SIG-M5 (cell line): ENCODE data around the gene OOSP4A.
"Not testable (repeated sequence)": the region's sequence is repeated elsewhere in the genome, so short reads cannot be mapped to it uniquely, and the experiment has no call there.

Source experiments
- DNase-seq: peaks from one replicate; lab custom pipeline; 2025; lab: John Stamatoyannopoulos, UW

OOSP4A gene

DNA sequence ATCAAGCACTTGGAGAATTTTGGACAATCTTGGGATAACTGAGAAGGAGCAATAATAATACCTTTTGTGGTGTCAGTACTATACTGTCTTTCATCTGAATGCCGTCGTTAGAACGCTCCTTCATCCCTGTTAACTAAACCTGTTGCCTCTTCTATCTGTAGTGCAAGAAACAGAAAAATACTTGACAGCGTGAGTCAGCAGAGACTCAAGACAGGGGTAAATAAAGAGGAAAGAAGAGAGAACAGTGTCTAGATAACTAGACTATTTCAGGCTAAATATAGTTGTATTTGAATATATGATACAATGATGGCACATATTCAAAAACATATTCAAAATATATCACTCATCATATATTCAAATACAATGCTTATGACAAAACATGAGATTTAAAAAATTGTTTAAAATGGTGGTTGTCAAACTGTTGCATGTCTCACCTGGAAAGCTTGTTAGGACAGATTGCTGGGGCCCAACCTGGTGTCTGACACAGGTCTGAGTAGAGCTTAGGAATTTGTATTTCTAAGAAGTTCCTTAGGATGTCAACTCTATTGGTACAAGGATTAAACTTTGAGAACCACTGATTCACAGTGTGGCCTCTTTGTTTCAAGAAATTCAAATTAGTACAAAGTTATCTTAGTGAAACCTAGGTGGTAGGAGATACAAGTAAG, 17.4 kb downstream of the OOSP4A start:
- DNase-seq, result no peak

DNA sequence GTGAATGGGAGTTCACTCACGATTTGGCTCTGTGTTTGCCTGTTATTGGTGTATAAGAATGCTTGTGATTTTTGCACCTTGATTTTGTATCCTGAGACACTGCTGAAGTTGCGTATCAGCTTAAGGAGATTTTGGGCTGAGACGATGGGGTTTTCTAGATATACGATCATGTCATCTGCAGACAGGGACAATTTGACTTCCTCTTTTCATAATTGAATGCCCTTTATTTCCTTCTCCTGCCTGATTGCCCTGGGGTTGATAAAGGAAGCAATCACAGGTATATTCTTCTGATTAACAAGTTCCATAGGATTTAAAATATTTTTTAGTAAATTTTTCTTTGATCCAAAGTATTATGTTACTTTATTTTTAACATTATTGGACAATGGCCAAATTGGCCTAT, 18.2 kb downstream of the OOSP4A start:
- DNase-seq, result not testable (repeated sequence)

DNA sequence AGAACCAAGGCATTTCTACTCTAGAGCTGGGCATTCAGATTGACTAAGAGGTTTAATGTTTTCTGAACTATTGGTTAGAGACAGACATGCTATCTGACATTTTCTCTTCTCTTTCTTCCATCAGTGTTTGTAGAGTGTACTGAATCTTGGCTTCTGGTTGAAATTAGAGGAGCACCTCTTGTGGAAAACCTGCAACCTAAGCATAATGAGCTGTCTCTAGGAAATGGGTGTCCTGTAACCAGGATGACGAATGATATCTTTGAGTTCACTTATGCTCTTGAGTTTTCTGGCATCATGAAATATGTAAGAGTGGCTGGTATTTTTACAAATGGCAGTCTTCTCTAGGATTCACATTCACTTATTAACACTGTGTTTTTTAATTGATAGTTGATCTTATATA, 19.4 kb downstream of the OOSP4A start:
- DNase-seq, result no peak

DNA sequence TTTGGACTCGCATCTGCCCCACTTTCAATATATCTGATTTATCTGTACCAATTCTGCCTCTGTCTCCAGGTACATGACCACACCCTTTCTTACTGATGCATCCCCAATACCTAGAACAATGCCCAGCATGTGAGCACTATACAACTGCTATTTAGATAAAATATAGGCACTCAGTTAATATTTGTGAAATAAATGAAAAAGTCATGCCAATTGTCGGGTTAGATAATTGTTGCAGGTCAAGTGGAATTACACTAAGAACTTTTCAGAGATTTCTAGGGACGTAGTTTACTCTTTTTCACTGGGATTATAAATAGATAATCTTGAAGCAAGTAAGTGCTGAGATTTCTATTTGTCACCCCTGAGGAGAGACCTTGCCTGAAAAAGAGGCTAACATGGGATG, 20.5 kb downstream of the OOSP4A start:
- no peak for DNase-seq

DNA sequence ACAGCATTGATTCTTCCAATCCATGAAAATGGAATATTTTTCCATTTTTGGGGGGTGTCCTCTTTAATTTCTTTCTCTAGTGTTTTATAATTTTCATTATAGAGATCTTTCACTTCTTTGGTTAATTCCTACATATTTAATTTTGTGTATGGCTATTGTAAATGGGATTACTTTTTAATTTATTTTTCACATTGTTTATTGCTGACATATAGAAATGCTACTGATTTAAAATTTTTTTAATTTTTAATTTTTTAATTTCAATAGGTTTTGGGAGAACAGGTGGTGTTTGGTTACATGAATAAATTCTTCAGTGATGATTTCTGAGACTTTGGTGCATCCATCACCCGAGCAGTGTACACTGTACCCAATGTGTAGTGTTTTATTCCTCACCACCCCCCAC, 26.6 kb downstream of the OOSP4A start:
- DNase-seq, result no peak

DNA sequence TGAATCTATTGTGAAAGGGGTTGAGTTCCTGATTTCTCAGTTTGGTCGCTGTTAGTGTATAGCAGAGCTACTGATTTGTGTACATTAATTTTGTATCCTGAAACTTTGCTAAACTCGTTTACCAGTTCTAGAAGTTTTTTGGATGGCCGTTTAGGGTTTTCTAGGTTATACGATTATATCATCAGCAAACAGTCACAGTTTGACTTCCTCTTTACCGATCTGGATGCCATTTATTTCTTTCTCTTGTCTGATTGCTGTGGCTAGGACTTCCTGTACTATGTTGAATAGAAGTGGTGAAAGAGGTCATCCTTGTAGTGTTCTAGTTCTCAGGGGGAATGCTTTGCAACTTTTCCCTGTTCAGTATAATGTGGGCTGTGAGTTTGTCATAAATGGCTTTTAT, 28.6 kb downstream of the OOSP4A start:
- DNase-seq, result no peak

DNA sequence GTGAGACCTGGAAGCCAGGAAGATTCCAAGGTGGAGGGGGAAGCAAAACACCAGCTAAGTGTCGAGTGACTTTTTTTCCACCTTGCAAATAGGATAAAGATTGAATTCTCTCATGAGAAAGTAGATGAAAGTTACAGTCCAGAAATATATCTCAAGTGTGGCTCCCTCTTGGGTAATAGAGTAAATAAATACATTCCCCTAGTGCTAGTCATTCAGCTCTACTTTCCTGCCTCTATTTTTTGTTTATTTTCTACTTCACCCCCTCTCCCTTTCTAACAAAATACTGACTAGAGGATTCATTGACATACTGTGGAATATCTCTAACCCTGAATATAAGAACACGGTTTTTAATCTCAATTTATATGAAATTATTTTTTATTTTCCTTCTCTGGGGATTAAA, 34.0 kb downstream of the OOSP4A start:
- DNase-seq, result no peak

DNA sequence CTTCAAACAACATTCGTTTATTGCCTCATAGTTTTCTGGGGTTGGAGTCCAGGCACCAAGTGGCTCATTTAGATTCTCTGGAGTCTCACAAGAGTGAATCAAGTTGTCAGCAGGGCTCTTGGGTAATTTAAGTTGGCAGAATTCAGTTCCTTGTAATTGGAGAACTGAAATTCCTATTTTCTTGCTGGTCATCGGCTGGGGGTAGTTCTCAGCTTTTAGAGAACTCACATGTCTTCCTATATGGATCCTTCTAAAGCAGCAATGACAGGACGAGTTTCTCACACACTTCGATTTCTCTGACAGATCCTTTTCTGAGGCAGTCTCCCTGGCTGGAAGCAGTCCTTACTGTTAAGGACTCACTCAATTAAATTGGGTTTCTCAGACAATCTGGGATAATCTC, 35.9 kb downstream of the OOSP4A start:
- no peak for DNase-seq

DNA sequence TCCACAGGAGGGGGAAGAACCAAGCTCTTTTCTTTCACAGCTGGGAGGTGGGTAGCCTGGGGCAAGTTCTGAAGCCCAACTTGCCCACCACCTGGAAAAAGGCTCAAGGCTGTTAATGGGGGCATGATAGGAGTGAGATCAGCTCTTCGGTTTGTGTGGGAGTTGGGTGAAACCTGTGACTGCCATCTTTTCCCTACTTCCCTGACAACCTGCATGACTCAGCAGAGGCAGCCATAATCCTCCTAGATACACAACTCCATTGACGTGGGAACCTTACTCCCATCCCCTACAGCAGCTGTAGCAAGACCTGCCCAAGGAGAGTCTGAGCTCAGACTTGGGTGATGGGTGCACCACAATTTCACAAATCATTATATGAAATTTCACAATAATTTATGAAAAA, 39.9 kb downstream of the OOSP4A start:
- no peak for DNase-seq

DNA sequence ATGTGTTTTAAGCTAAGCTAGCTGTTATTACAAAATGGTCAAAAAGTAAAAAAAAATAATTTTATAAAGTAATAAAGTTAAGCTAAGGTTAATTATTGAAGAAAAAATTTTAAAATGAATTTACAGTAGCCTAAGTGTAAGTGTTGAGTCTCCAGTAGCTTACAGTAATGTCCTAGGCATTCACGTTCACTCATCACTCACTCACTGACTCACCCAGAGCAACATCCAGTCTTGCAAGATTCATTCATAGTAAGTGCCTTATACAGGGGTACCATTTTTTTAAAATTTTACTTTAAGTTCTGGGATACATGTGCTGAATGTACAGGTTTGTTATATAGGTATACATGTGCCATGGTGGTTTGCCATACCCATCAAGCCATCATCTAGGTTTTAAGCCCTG, 41.5 kb downstream of the OOSP4A start:
- no peak for DNase-seq

DNA sequence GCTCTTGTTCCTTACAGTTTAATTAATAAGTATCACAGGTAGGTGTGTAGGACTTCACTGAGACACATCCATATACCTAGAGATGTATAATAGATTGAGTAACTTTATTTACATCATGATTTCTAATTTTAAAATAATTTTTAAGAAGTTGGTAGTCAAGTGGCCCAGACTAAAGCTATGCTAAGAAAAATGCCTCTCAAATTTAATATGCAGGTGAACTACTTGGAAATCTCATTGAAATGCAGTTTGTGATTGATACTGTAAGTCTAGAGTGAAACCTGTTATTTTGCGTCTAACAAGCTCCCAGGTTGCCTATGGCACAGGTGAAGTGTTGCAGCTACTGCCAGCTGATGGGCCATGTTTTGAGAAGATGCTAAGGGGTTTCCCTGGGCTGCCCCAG, 53.0 kb downstream of the OOSP4A start, which contains the start of gene OOSP4B:
Gene OOSP4B, plus strand, starts transcription at position 301 of the 400 bp plus-strand sequence.
- DNase-seq, result no peak

DNA sequence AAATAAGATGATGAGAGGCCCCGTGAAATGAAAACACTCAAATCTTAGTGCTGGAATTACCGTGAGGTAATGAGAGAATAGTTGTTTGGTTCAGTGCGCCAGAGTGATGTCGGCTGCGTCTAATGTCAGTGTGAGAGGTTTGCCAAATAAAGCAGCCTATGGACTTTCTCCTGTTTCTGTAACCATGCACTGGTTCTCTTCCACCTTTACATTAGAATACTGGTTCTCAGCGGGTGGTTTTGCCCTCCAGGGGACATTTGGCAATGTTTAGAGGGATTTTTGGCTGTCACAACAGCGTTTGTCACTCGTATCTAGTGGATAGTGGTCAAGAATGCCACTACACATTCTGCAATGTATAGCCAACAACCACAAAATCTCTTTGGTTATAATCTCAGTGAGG, 54.2 kb downstream of the OOSP4A start:
- no peak for DNase-seq
